Vagina (tissue), 2 donors: Measurements from ENCODE around the gene MAGEA9.
"Not testable (repeated sequence)": the region's sequence is repeated elsewhere in the genome, so short reads cannot be mapped to it uniquely, and the experiment has no call there.

Experiments
- CTCF ChIP-seq, 3 experiments: fragments of 450-650 bp in 2 of 3; fragments of 200-600 bp in 1 of 3; sonication (generic) in 1 of 3; IDR thresholded peaks; one replicate each; pipeline ENCODE4 v1.5.1; 2017 to 2019; ENCODE audit warnings: antibody characterized with exemption in 3 of 3, mild to moderate bottlenecking in 2 of 3, moderate library complexity in 2 of 3
- POLR2A ChIP-seq, 2 donors: fragments of 450-650 bp; IDR thresholded peaks; one replicate each; pipeline ENCODE4 v1.6.1; 2017; ENCODE audit warnings: antibody characterized with exemption in 2 of 2, mild to moderate bottlenecking in 2 of 2, moderate library complexity in 2 of 2

DNA sequence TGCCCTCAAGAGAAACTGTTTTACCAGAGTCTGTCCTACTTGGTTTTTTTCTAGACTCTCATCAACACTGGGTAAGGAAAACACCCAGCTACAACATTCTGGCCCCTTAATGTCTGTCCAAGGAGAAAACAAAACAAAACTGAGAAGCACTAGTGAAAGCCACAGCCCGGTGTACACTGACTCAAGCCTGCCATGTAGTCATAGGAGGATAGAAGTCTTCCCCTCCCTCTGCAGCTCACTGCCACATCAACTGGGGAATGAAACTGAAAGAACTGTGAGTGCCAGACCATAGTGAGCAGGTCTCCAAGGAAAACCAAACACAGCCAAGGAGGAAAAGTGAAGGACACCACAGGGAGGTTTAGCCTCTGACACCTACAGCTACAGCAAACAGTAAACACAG is 13.8 kb downstream of the MAGEA9 start:
- TF ChIP-seq POLR2A, CTCF (IDR thresholded peaks at IDR 0.05): not testable (repeated sequence)
